K562 (cell line): ENCODE data around the gene CHN1. TPM values are rescaled to one million over a fixed set of nuclear protein-coding genes. Genes with fewer than 3 reads are reported as not detected.

Experiments used
- ATAC-seq: fragments of 200-7000 bp; cut with Tn5 transposase; 3 replicates; pipeline ENCODE4 v1.9.1; 2020; ENCODE audit warnings: moderate library complexity
- BruUV-seq: library from RNA; stranded (reverse); fragments of 400-500 nt; replicated peaks from 2 replicates; lab custom pipeline; 2021; lab: Mats Ljungman, UMichigan
- CTCF ChIA-PET: fragments of 300-600 bp; formaldehyde crosslinking; extraction: SDS; loops from one replicate; lab custom pipeline; 2021; ENCODE audit warnings: low intra/inter-chr PET ratio; lab: Yijun Ruan, JAX
- POLR2A ChIA-PET: fragments of 300-600, 350-650 bp; sonication (Branson Sonifier 250); formaldehyde crosslinking; extraction: SDS; loops from one replicate; lab custom pipeline; 2021; ENCODE audit warnings: antibody characterized with exemption, inconsistent platforms; lab: Yijun Ruan, JAX
- DNase-seq, 4 experiments: peaks; one replicate each; pipeline versions ENCODE4 v3.0.0 to v3.0.0-alpha.2; 2011 to 2018; ENCODE audit warnings: low spot score in 3 of 4, mixed read lengths in 3 of 4; ENCODE audit errors: extremely low read depth in 1 of 4
- FAIRE-seq: peaks from 2 replicates; lab custom pipeline; 2011; peaks lifted over from hg19 to GRCh38; lab: Jason Lieb, UNC
- H2AFZ ChIP-seq: 2 replicates; pipeline ENCODE4 v1.6.0; 2011; ENCODE audit warnings: low read depth, low read length, control low read depth, inconsistent platforms
- H3K27ac ChIP-seq: fragments of 200-600 bp; 3 replicates; pipeline ENCODE4 v1.8.0; 2011; ENCODE audit warnings: low read depth, mild to moderate bottlenecking, control low read depth, inconsistent platforms, low read length, moderate library complexity, mixed read lengths; ENCODE audit errors: extremely low read depth
- H3K27me3 ChIP-seq, 2 experiments: fragments of 300-600 bp in 1 of 2; 2 replicates in 1 of 2; 3 replicates in 1 of 2; pipeline versions ENCODE4 v1.6.0 to v1.8.0; 2011; ENCODE audit warnings: inconsistent platforms in 2 of 2, low read length in 2 of 2, mild to moderate bottlenecking in 1 of 2, mixed read lengths in 1 of 2, moderate library complexity in 1 of 2; ENCODE audit not compliant: control insufficient read depth in 2 of 2, insufficient read depth in 2 of 2
- H3K36me3 ChIP-seq: fragments of 300-600 bp; 3 replicates; pipeline ENCODE4 v1.8.0; 2011; ENCODE audit warnings: mild to moderate bottlenecking, low read length, inconsistent platforms; ENCODE audit not compliant: control insufficient read depth, insufficient read depth
- H3K4me1 ChIP-seq, 2 experiments: fragments of 200-600 bp in 1 of 2; replicated peaks in 1 of 2; 2 replicates in 1 of 2; 3 replicates in 1 of 2; pipeline versions ENCODE4 v1.5.1 to v1.8.0; 2011; ENCODE audit warnings: inconsistent platforms in 2 of 2, low read length in 2 of 2, mild to moderate bottlenecking in 1 of 2, mixed read lengths in 1 of 2, moderate library complexity in 1 of 2; ENCODE audit not compliant: control insufficient read depth in 2 of 2, insufficient read depth in 2 of 2
- H3K4me2 ChIP-seq: 2 replicates; pipeline ENCODE4 v1.6.1; 2011; ENCODE audit warnings: low read length, control low read depth, inconsistent platforms, mixed read lengths; ENCODE audit not compliant: insufficient read depth
- H3K4me3 ChIP-seq: fragments of 200-600 bp; sonication (generic), shearing (Covaris generic); 2 replicates; pipeline ENCODE4 v1.5.1; 2016; ENCODE audit warnings: control low read depth, inconsistent platforms
- H3K79me2 ChIP-seq: fragments of 200-600 bp; 3 replicates; pipeline ENCODE4 v1.8.0; 2011; ENCODE audit warnings: low read length, inconsistent platforms; ENCODE audit not compliant: control insufficient read depth, insufficient read depth
- H3K9ac ChIP-seq, 2 experiments: 2 replicates each; pipeline versions ENCODE4 v1.6.0 to v1.6.1; 2011; ENCODE audit warnings: low read depth in 2 of 2, low read length in 2 of 2, control low read depth in 1 of 2, inconsistent platforms in 1 of 2, mild to moderate bottlenecking in 1 of 2, mixed read lengths in 1 of 2; ENCODE audit not compliant: insufficient read depth in 1 of 2
- H3K9me1 ChIP-seq: one replicate; pipeline ENCODE4 v1.6.0; 2011; ENCODE audit warnings: inconsistent platforms, mild to moderate bottlenecking, low read length, moderate library complexity; ENCODE audit not compliant: control insufficient read depth, insufficient read depth
- H3K9me3 ChIP-seq: replicated peaks from 2 replicates; pipeline ENCODE4 v1.5.1; 2011; ENCODE audit warnings: low read depth, low read length, inconsistent platforms; ENCODE audit not compliant: control insufficient read depth, insufficient read depth
- H4K20me1 ChIP-seq: replicated peaks from 2 replicates; pipeline ENCODE4 v1.6.1; 2011; ENCODE audit warnings: low read length, inconsistent platforms, mixed read lengths; ENCODE audit not compliant: control insufficient read depth, insufficient read depth
- ARNT ChIP-seq, 2 experiments: fragments of 450-650 bp; IDR thresholded peaks; 2 replicates each; pipeline ENCODE4 v1.6.1; 2016; ENCODE audit warnings: mild to moderate bottlenecking in 1 of 2
- CBX8 ChIP-seq: fragments of 200-600 bp; sonication (generic); IDR thresholded peaks from 2 replicates; pipeline ENCODE4 v1.6.1; 2012; ENCODE audit warnings: borderline replicate concordance, mixed run types, low read depth, mild to moderate bottlenecking, moderate library complexity, mixed read lengths, low read length, control low read depth, inconsistent platforms; ENCODE audit not compliant: poor library complexity, severe bottlenecking; ENCODE audit errors: extremely low read depth
- DNMT1 ChIP-seq: fragments of 450-650 bp; IDR thresholded peaks from 2 replicates; pipeline ENCODE4 v1.6.1; 2016; ENCODE audit warnings: antibody characterized with exemption, mild to moderate bottlenecking
- ESRRB ChIP-seq: fragments of 250-450 bp; sonication (Bioruptor Pico); IDR thresholded peaks from 2 replicates; pipeline ENCODE4 v1.5.0; 2020; ENCODE audit warnings: mild to moderate bottlenecking, moderate library complexity, borderline replicate concordance
- GTF2E2 ChIP-seq: fragments of 200-800 bp; sonication (Bioruptor generic); IDR thresholded peaks from 2 replicates; pipeline ENCODE4 v1.6.1; 2016; ENCODE audit warnings: missing genetic modification characterization, missing compliant biosample characterization
- MYBL2 ChIP-seq, 2 experiments: fragments of 450-650 bp in 1 of 2; sonication (generic) in 1 of 2; formaldehyde crosslinking in 1 of 2; IDR thresholded peaks; 2 replicates each; pipeline versions ENCODE4 v1.6.1 to v1.8.1; 2017 to 2022; ENCODE audit warnings: borderline replicate concordance in 1 of 2, inconsistent platforms in 1 of 2, low read depth in 1 of 2, mild to moderate bottlenecking in 1 of 2, missing genetic modification reagents in 1 of 2, moderate library complexity in 1 of 2
- RBM39 ChIP-seq: fragments of 200-400 bp; formaldehyde crosslinking; optimal IDR thresholded peaks from 2 replicates; pipeline ENCODE3; 2018; ENCODE audit warnings: low read depth, low read length
- SMAD4 ChIP-seq: fragments of 250-450 bp; sonication (Bioruptor Pico); conservative IDR thresholded peaks from 2 replicates; pipeline ENCODE4 v1.8.0; 2021; ENCODE audit warnings: inconsistent platforms, mild to moderate bottlenecking, moderate library complexity
- SNRNP70 ChIP-seq: fragments of 200-400 bp; formaldehyde crosslinking; optimal IDR thresholded peaks from 2 replicates; pipeline ENCODE3; 2017; ENCODE audit warnings: low read depth, low read length
- SREBF2 ChIP-seq: sonication (generic); formaldehyde crosslinking; IDR thresholded peaks from 2 replicates; pipeline ENCODE4 v1.4.0; 2020; ENCODE audit warnings: mild to moderate bottlenecking, missing genetic modification reagents
- VEZF1 ChIP-seq: fragments of 200-800 bp; sonication (Bioruptor generic); IDR thresholded peaks from 2 replicates; pipeline ENCODE4 v1.6.1; 2017; ENCODE audit warnings: missing genetic modification characterization, missing compliant biosample characterization
- ZNF232 ChIP-seq: sonication (generic); formaldehyde crosslinking; IDR thresholded peaks from 2 replicates; pipeline ENCODE4 v1.8.0; 2022; ENCODE audit warnings: mild to moderate bottlenecking, missing genetic modification reagents
- ZNF274 ChIP-seq: IDR thresholded peaks from 2 replicates; pipeline ENCODE4 v1.6.1; 2011; ENCODE audit warnings: low read depth, mild to moderate bottlenecking, low read length, moderate library complexity, borderline replicate concordance
- ZNF77 ChIP-seq: fragments of 250-450 bp; sonication (Bioruptor Pico); IDR thresholded peaks from 2 replicates; pipeline ENCODE4 v1.5.0; 2020
- WGBS: fragments of 100-300 bp; shearing (Covaris generic); methylation state at CpG from one replicate; pipeline ENCODE4 v1.1.6; 2016; ENCODE audit warnings: low coverage, mixed read lengths; ENCODE audit not compliant: insufficient coverage; ENCODE audit errors: missing lambda C conversion rate; 5-methylcytosine and 5-hydroxymethylcytosine counted together
- in situ Hi-C: fragments of 300-500 bp; cut with MboI; formaldehyde crosslinking; loops from 4 replicates; pipeline ENCODE4 v1.15.0; 2018; ENCODE audit warnings: inconsistent platforms, mixed read lengths
- intact Hi-C: fragments of 100-400 bp; cut with micrococcal nuclease; formaldehyde crosslinking; loops from 2 replicates; pipeline ENCODE4 v1.14.2; 2022
- polyA plus RNA-seq, 8 experiments: library from polyadenylated mRNA; depleted of rRNA in 4 of 8; stranded (reverse) in 5 of 8; unstranded in 3 of 8; fragments of >200 nt; fragmentation: Nextera tagmentation in 2 of 8; fragmentation: Illumina TruSeq in 1 of 8; extraction: Ambion mirVana in 2 of 8; extraction: Trizol in 1 of 8; gene quantifications; 2 replicates each; pipeline versions ENCODE4 v1.2.1 to v1.2.3, GENCODE V29; 2011 to 2014; ENCODE audit warnings: inconsistent platforms in 1 of 8, missing spikeins in 1 of 8
- total RNA-seq, 7 experiments: library from RNA; depleted of rRNA in 6 of 7; stranded (reverse); fragments of >200 nt in 6 of 7; fragmentation: Illumina TruSeq in 2 of 7; extraction: Trizol in 2 of 7; gene quantifications; 2 replicates each; pipeline versions ENCODE4 v1.2.1 to v1.2.3, GENCODE V29; 2011 to 2021; ENCODE audit warnings: low replicate concordance in 1 of 7
- TF ChIP-seq, protein P1 (sequence below), 2 experiments: fragments of 450-650 bp in 1 of 2; sonication (generic) in 1 of 2; formaldehyde crosslinking; conservative IDR thresholded peaks; 2 replicates each; pipeline versions ENCODE4 v1.4.0 to v1.8.1; 2020 to 2022; ENCODE audit warnings: mild to moderate bottlenecking in 1 of 2, missing genetic modification reagents in 1 of 2
- TF ChIP-seq, protein P2 (sequence below): fragments of 250-450 bp; sonication (Bioruptor Pico); IDR thresholded peaks from 2 replicates; pipeline ENCODE4 v1.8.0; 2022; ENCODE audit warnings: moderate library complexity, mild to moderate bottlenecking, inconsistent platforms
- TF ChIP-seq, protein P3 (sequence below): fragments of 250-450 bp; sonication (Bioruptor Pico); IDR thresholded peaks from 2 replicates; pipeline ENCODE4 v1.8.0; 2021; ENCODE audit warnings: borderline replicate concordance, mild to moderate bottlenecking, moderate library complexity; ENCODE audit not compliant: poor library complexity, severe bottlenecking

The CHN1 gene
- total and polyA plus RNA-seq, 9 of the 15 experiments (the other 6 are each of a cell fraction or from before 2014, with no cell fraction given): 0.17 to 2.0 (median 0.87) TPM

GRCh38 chr2:174753038-174753633 lies 252.0 kb downstream of the CHN1 start:
- ATAC-seq (no peak), DNase-seq (no peak), FAIRE-seq (no peak)
- Histone ChIP-seq H3K9me3 (no peaks in the 10 kb centered on the region), H3K4me2 (no peak overlapping the region), H3K9ac (no peak overlapping the region; a peak in 1 of 4 replicates), H3K4me3 (no peak overlapping the region), H3K27me3 (peaks cover 16 to 55% of the 10 kb centered on the region in 2 experiments; a peak in 4 of 5 replicates), H3K36me3 (no peaks in the 10 kb centered on the region), H4K20me1 (no peaks in the 10 kb centered on the region), H3K27ac (no peak overlapping the region), H3K4me1 (no peaks in the 10 kb centered on the region), H2AFZ (no peak overlapping the region), H3K9me1 (no peaks in the 10 kb centered on the region), H3K79me2 (no peaks in the 10 kb centered on the region)
- in situ Hi-C loops: no loop called here
- CTCF ChIA-PET: interaction anchor here (0.6 kb wide), 1 partner anchor 596 kb away, joined by 4 read pairs; no protein-coding TSS in a partner anchor
- POLR2A ChIA-PET: interaction anchor here (0.8 kb wide), 1 partner anchor 17 kb away, joined by 3 read pairs; no protein-coding TSS in a partner anchor
- intact Hi-C loops: no loop called here
- BruUV-seq: no TSS peak
- 1% methylated on average over 13 of the region's 13 CpGs for WGBS
- TF ChIP-seq VEZF1 (CRISPR knock-in tag) (no peak), ZNF232 (CRISPR knock-in tag) (no peak), MYBL2 (IDR thresholded peaks at IDR 0.05; ENCODE audit: low read depth) (no peak), MYBL2 (CRISPR knock-in tag; IDR thresholded peaks at IDR 0.05; ENCODE audit: borderline replicate concordance) (no peak), ARNT (IDR thresholded peaks at IDR 0.05) (no peak), SMAD4 (CRISPR knock-in tag) (no peak), DNMT1 (no peak), RBM39 (no peak), ZNF77 (CRISPR knock-in tag) (no peak), GTF2E2 (tag) (no peak), ZNF274 (no peak), SNRNP70 (no peak), SREBF2 (CRISPR knock-in tag) (no peak), ESRRB (CRISPR knock-in tag) (no peak), CBX8 (no peak)
- TF ChIP-seq, protein P1, sequence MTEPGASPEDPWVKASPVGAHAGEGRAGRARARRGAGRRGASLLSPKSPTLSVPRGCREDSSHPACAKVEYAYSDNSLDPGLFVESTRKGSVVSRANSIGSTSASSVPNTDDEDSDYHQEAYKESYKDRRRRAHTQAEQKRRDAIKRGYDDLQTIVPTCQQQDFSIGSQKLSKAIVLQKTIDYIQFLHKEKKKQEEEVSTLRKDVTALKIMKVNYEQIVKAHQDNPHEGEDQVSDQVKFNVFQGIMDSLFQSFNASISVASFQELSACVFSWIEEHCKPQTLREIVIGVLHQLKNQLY (CRISPR knock-in tag; conservative IDR thresholded peaks at IDR 0.05): no peak
- TF ChIP-seq, protein P2, sequence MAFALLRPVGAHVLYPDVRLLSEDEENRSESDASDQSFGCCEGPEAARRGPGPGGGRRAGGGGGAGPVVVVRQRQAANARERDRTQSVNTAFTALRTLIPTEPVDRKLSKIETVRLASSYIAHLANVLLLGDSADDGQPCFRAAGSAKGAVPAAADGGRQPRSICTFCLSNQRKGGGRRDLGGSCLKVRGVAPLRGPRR (CRISPR knock-in tag): no peak
- TF ChIP-seq, protein P3, sequence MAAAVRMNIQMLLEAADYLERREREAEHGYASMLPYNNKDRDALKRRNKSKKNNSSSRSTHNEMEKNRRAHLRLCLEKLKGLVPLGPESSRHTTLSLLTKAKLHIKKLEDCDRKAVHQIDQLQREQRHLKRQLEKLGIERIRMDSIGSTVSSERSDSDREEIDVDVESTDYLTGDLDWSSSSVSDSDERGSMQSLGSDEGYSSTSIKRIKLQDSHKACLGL: no peak
